NCI-H1436 treated with DMSO at 0.1 percent for 48 hours (cell line): ENCODE results near the gene THNSL1.
"Not testable (repeated sequence)": the region's sequence is repeated elsewhere in the genome, so short reads cannot be mapped to it uniquely, and the experiment has no call there.

ENCODE experiments used
- DNase-seq: peaks from one replicate; lab custom pipeline; 2025; lab: John Stamatoyannopoulos, UW

THNSL1 gene

GRCh38 chr10:25011591-25011990 is 4.8 kb upstream of the THNSL1 start:
- DNase-seq: not testable (repeated sequence)

DNA sequence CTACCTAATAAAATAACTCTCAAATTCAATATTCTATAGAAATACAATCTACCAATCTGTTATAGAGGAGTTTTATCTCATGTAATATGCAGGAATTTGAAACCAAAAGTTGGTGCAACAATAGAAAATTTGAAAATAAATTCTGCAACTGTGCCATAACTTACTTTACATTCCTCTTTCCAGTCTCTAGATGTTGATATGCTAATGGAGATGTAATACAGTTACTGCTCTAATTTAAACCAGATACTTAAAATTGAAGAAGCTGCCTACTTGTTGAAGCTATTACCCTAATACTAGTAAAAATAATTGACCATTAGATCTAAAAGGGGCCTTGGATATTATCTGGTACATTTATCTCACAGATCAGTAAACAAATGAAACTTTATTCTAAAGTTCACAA is 1.8 kb upstream of the THNSL1 start:
- DNase-seq: no peak

- DNase-seq: peak; percentile 89
These were observed 510 bp upstream of the THNSL1 start, which contains the start of gene ENKUR for GRCh38 chr10:25015828-25016375. Gene ENKUR (minus strand): TSS chr10:25016158. CDS start chr10:25015936, 222 bp downstream.

- DNase-seq: no peak
These were observed 760 bp downstream of the THNSL1 start for GRCh38 chr10:25017154-25017590.

- DNase-seq: no peak
These were observed 1.2 kb downstream of the THNSL1 start for GRCh38 chr10:25017661-25018060.

DNA sequence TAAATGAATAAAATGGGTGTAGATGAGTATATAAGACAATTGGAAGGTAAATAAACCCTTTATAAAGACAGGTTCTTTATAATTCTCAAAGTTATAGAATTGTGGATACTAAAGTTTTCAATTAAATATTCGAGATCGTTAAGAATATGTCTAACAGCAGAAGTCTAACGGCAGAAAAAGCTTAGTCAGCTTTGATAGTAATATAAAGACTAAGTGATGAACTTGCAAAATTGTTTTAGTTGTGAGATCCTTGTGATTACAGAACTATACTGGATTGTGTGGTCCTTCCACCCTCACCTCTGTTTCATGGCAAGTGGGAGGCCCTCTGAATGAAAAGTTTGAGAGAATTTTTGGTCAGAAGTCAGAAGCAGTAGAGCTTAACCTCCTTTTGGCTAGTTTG is 2.3 kb downstream of the THNSL1 start:
- DNase-seq: no peak

- no peak for DNase-seq
These were observed 6.9 kb downstream of the THNSL1 start for GRCh38 chr10:25023278-25023677.

- no peak for DNase-seq
These were observed 8.1 kb downstream of the THNSL1 start for GRCh38 chr10:25024528-25024927.

DNA sequence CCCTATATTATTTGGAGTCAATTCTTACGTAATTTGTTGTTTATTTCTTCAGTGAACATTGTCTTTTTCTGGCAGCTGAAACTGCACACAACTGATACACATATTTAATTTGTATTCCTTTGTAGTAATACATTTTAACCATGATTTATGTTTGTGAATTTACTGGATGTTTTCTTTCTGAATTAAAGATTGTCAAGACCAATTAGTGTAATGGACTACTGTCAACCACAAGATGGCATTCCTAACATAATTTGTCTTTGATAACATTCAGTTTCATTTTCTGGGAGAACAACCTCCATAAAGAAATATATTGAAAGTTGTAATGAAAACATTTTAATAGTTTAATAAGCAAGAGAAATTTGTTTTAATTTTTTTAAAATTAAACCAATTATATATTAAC is 10.1 kb downstream of the THNSL1 start:
- peak; percentile 16 for DNase-seq

DNA sequence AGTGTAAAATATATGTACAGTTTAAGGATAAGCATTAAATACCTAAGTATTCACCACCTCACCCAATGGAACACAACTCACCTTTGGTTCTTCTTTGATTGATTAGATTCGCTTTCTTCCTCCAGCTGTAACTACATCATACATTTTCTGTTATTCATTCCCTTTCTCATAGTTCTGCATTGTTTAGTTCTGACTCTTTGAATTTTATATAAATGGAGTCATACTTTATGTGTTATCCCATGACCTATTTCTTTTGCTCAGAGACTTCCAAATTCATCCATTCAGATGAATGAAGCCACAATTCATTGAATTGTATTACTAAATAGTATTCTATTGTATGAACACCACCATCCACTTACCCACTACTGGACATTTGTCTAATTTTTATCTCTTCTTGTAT is 12.3 kb downstream of the THNSL1 start:
- no peak for DNase-seq

- DNase-seq: no peak
These were observed 13.1 kb downstream of the THNSL1 start for GRCh38 chr10:25029519-25029918.

DNA sequence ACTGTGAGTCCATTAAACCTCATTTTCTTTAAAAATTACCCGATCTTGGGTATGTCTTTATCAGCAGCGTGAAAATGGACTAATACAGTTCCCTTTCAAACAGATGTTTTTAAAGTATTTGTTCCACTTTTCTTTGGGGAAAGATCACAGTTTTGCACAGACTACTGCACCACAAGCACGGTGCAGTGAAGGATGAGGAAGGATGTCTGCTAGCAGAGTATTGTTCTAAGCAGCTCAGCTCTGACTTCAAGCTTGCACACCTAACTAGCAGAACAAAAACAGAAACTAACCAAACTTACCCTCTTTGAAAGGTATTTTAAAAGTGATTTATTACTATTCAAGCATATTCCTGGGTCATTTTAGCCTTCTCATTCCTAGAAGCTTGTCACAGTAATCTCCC is 20.0 kb downstream of the THNSL1 start:
- DNase-seq: no peak

DNA sequence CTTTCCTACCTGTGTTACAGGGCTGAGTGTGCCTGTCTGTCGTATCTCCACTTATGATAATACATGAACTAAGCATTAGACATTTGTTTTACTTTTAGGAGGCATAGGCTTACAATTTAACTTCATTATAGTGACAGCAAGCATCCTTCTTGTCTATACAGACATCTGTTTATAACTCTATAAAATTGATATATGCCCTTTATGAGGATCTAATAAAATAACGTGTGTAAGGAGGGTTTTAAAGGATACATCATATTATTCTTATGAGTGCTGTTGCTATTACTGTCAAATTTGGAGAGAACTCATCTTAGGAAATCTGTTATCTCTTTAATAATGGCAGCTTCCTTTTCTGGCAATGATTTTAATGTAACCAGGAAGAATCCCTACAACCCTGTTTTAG is 21.9 kb downstream of the THNSL1 start:
- DNase-seq: no peak

DNA sequence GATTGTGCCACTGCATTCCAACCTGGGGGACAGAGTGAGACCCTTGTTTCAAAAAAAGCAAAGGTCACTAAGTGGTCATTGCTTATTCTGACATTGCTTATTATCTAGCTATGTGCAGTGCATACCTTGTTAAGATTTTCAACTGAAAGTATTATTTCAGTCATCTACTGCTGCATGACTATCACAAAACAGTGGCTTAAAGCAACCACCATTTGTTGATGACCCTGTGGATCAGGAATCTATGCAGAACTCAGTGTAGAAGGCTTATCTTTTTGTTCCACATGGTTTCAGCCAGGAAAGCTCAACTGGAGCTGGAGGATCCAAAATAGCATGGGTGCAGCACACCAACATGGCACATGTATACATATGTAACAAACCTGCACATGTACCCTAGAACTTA is 23.1 kb downstream of the THNSL1 start:
- no peak for DNase-seq

DNA sequence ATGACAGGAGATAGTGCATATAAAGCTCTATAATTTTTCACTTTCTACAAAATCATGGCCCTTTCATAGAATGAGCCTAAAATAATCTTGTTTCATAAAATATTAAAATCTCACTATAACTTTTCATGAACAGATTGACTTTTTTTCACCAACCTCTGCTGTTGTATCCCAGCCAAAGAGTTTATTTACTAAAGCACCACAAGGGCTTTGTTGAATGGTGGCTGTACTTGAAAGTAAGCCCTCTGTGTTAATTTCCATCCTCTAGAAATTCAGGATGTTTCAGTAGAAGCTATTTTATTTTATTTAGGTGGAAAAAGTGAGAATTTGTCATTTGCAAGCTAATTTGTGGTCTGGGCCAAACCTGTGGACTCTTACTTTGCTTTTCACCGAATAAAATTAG is 30.2 kb downstream of the THNSL1 start:
- DNase-seq: no peak

GRCh38 chr10:25047088-25047487 is 30.7 kb downstream of the THNSL1 start:
- no peak for DNase-seq

- no peak for DNase-seq
These were observed 31.3 kb downstream of the THNSL1 start for GRCh38 chr10:25047591-25048301.

GRCh38 chr10:25048450-25048849 is 32.0 kb downstream of the THNSL1 start:
- no peak for DNase-seq

- no peak for DNase-seq
These were observed 33.6 kb downstream of the THNSL1 start for GRCh38 chr10:25049966-25050365.

DNA sequence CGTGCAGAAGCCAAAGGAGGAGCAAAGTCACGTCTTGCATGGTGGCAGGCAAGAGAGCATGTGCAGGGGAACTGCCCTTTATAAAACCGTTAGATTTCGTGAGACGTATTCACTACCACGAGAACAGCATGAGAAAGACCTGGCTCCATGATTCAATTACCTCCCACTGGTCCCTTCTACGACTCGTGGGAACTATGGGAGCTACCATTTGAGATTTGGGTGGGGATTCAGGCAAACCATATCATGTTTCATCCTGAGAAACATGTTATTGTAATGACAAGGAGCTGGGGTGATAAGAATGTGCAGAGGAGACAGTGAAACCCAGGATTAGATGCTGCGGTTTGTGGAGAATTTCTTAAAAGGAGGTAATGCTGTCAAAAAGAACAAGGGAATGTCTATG is 34.0 kb downstream of the THNSL1 start:
- DNase-seq: no peak

- no peak for DNase-seq
These were observed 35.6 kb downstream of the THNSL1 start for GRCh38 chr10:25052012-25052411.

DNA sequence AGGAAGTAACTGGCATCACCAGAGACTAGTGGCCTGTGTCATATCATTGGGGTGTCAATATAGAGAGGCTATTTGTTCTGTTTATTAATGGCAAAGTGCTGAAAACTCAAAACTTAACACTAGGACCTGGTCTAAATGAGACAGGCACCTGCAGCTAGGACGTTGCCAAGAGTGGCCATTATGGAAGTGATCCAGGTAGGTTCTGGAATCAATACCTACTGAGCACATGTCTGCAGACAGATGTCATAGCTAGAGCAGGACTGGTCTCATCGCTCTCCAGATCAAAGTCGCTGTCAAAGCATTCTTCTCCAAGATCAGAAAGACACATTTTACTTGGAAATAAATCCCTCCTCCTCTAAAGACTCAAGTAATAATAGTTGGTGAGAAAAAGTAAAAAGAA is 40.3 kb downstream of the THNSL1 start:
- no peak for DNase-seq

DNA sequence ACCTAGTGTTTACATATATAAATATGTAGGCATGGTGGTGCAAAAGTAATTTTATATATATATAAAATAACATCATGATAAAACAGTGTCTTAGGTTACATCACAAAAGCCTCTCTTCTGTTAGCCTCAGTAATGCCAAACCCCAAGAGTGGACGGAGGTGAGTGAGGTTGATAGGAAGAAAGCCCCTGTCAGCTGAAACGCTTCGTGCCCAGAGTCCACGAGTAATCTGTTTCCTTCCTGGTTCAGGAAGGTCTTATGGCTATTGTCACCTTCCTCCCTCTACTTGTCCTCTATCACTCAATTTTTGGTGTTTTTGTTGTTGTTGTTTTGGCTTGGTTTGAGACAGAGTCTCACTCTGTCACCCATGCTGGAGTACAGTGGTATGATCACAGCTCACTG is 41.5 kb downstream of the THNSL1 start:
- DNase-seq: no peak

GRCh38 chr10:25059990-25060389 is 43.6 kb downstream of the THNSL1 start:
- DNase-seq: no peak
